OCI-LY7 (cell line): Measurements from ENCODE around the gene LSM4. TPM values are rescaled to one million over a fixed set of nuclear protein-coding genes. Genes with fewer than 3 reads are reported as not detected.

Experiments used
- BruUV-seq: library from RNA; stranded (reverse); fragments of 400-500 nt; replicated peaks from 2 replicates; lab custom pipeline; 2021; lab: Mats Ljungman, UMichigan
- CTCF ChIA-PET: fragments of 300-600 bp; sonication (Branson Sonifier 250); formaldehyde crosslinking; loops from one replicate; lab custom pipeline; 2022; ENCODE audit warnings: antibody characterized with exemption; ENCODE audit not compliant: unreplicated experiment; lab: Charles Lee
- POLR2A ChIA-PET: fragments of 300-600 bp; sonication (Branson Sonifier 250); formaldehyde crosslinking; loops from one replicate; lab custom pipeline; 2022; ENCODE audit warnings: antibody characterized with exemption; lab: Charles Lee
- DNase-seq: peaks from one replicate; pipeline ENCODE4 v3.0.0-alpha.2; 2015; ENCODE audit warnings: low spot score
- H2AFZ ChIP-seq: fragments of 200-600 bp; sonication (generic), shearing (Covaris generic); 2 replicates; pipeline ENCODE4 v1.6.1; 2014; ENCODE audit warnings: mild to moderate bottlenecking, antibody characterized with exemption, low read length, moderate library complexity
- H3K27ac ChIP-seq: fragments of 200-600 bp; sonication (generic); 2 replicates; pipeline ENCODE4 v1.5.1; 2014; ENCODE audit warnings: mixed run types, low read depth, mild to moderate bottlenecking, moderate library complexity, low read length, inconsistent platforms; ENCODE audit not compliant: poor library complexity, severe bottlenecking
- H3K36me3 ChIP-seq: fragments of 200-600 bp; sonication (generic); 2 replicates; pipeline ENCODE4 v1.6.1; 2014; ENCODE audit warnings: mild to moderate bottlenecking, antibody characterized with exemption, low read length, moderate library complexity, mixed read lengths; ENCODE audit not compliant: insufficient read depth
- H3K4me1 ChIP-seq: fragments of 200-600 bp; sonication (generic); 2 replicates; pipeline ENCODE4 v1.5.1; 2014; ENCODE audit warnings: mild to moderate bottlenecking, low read length; ENCODE audit not compliant: insufficient read depth, poor library complexity, severe bottlenecking
- H3K4me2 ChIP-seq: fragments of 200-600 bp; sonication (generic); 2 replicates; pipeline ENCODE4 v1.6.1; 2014; ENCODE audit warnings: mild to moderate bottlenecking, low read length
- H3K4me3 ChIP-seq: fragments of 200-600 bp; sonication (generic); 2 replicates; pipeline ENCODE4 v1.5.1; 2014; ENCODE audit warnings: mild to moderate bottlenecking, low read depth, low read length; ENCODE audit not compliant: poor library complexity, severe bottlenecking
- H3K79me2 ChIP-seq: fragments of 200-600 bp; sonication (generic); 2 replicates; pipeline ENCODE4 v1.6.1; 2016; ENCODE audit warnings: low read depth, mild to moderate bottlenecking, low read length, moderate library complexity, mixed read lengths; ENCODE audit not compliant: insufficient read depth
- H3K9me2 ChIP-seq: fragments of 200-600 bp; sonication (generic); 2 replicates; pipeline ENCODE4 v1.6.1; 2016; ENCODE audit warnings: mild to moderate bottlenecking, low read length, mixed read lengths; ENCODE audit not compliant: insufficient read depth
- H3K9me3 ChIP-seq: fragments of 200-600 bp; sonication (generic); 2 replicates; pipeline ENCODE4 v1.6.1; 2014; ENCODE audit warnings: mild to moderate bottlenecking, mixed run types, low read length, mixed read lengths
- H4K20me1 ChIP-seq: fragments of 200-600 bp; sonication (generic); 2 replicates; pipeline ENCODE4 v1.6.1; 2014; ENCODE audit warnings: mild to moderate bottlenecking, antibody characterized with exemption, low read length, moderate library complexity, mixed read lengths; ENCODE audit not compliant: insufficient read depth
- EZH2phosphoT487 ChIP-seq: fragments of 200-600 bp; sonication (generic); IDR thresholded peaks from 2 replicates; pipeline ENCODE4 v1.6.1; 2018; ENCODE audit warnings: low read depth, borderline replicate concordance, mild to moderate bottlenecking, mixed run types, antibody characterized with exemption, low read length, moderate library complexity, mixed read lengths
- intact Hi-C: fragments of 100-400 bp; cut with micrococcal nuclease; formaldehyde crosslinking; loops from one replicate; pipeline ENCODE4 v1.10.0; 2022; ENCODE audit not compliant: unreplicated experiment
- total RNA-seq, 2 experiments: library from RNA; depleted of rRNA in 1 of 2; stranded (reverse); fragments of >200 nt in 1 of 2; shearing (Covaris generic) in 1 of 2; gene quantifications; 2 replicates each; pipeline ENCODE4 v1.2.3, GENCODE V29; 2014 to 2022
- TF ChIP-seq, protein P1 (sequence below): fragments of 200-600 bp; sonication (generic); conservative IDR thresholded peaks from 2 replicates; pipeline ENCODE4 v1.5.1; 2014; ENCODE audit warnings: mild to moderate bottlenecking, antibody characterized with exemption, low read length, moderate library complexity, mixed read lengths

LSM4 gene
- total RNA-seq, 2 experiments from 2014 or later = 232 to 451 TPM

- POLR2A ChIA-PET = interaction anchor here (1.0 to 1.4 kb wide), 2 partner anchors 11 to 12 kb away, joined by 4 to 6 read pairs; no protein-coding TSS in a partner anchor
- no peaks in the 10 kb centered on the region for H3K79me2 ChIP-seq
- H2AFZ ChIP-seq = peak overlapping the region; percentile 72; the same call in 1 of the 2 replicates
- BruUV-seq = no TSS peak
- peak overlapping the region; percentile 56 for H3K27ac ChIP-seq
- peak overlapping the region; percentile 98 for H3K4me2 ChIP-seq
- peak overlapping the region; percentile 88 for H3K4me3 ChIP-seq
- intact Hi-C loops = no loop called here
- H3K9me2 ChIP-seq = no peaks in the 10 kb centered on the region
- no peaks in the 10 kb centered on the region for H3K36me3 ChIP-seq
- DNase-seq = peak; percentile 79
- TF ChIP-seq, protein P1, sequence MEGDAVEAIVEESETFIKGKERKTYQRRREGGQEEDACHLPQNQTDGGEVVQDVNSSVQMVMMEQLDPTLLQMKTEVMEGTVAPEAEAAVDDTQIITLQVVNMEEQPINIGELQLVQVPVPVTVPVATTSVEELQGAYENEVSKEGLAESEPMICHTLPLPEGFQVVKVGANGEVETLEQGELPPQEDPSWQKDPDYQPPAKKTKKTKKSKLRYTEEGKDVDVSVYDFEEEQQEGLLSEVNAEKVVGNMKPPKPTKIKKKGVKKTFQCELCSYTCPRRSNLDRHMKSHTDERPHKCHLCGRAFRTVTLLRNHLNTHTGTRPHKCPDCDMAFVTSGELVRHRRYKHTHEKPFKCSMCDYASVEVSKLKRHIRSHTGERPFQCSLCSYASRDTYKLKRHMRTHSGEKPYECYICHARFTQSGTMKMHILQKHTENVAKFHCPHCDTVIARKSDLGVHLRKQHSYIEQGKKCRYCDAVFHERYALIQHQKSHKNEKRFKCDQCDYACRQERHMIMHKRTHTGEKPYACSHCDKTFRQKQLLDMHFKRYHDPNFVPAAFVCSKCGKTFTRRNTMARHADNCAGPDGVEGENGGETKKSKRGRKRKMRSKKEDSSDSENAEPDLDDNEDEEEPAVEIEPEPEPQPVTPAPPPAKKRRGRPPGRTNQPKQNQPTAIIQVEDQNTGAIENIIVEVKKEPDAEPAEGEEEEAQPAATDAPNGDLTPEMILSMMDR = peak; percentile 32; the same call in 1 of the 2 replicates
- no peak for TF ChIP-seq EZH2phosphoT487
- CTCF ChIA-PET = no interaction called here
- no peaks in the 10 kb centered on the region for H3K9me3 ChIP-seq
- H4K20me1 ChIP-seq = no peaks in the 10 kb centered on the region
- H3K4me1 ChIP-seq = peaks cover 25% of the 10 kb centered on the region
Observed at GRCh38 chr19:18340990-18341868, 18.4 kb upstream of the LSM4 start.

DNA sequence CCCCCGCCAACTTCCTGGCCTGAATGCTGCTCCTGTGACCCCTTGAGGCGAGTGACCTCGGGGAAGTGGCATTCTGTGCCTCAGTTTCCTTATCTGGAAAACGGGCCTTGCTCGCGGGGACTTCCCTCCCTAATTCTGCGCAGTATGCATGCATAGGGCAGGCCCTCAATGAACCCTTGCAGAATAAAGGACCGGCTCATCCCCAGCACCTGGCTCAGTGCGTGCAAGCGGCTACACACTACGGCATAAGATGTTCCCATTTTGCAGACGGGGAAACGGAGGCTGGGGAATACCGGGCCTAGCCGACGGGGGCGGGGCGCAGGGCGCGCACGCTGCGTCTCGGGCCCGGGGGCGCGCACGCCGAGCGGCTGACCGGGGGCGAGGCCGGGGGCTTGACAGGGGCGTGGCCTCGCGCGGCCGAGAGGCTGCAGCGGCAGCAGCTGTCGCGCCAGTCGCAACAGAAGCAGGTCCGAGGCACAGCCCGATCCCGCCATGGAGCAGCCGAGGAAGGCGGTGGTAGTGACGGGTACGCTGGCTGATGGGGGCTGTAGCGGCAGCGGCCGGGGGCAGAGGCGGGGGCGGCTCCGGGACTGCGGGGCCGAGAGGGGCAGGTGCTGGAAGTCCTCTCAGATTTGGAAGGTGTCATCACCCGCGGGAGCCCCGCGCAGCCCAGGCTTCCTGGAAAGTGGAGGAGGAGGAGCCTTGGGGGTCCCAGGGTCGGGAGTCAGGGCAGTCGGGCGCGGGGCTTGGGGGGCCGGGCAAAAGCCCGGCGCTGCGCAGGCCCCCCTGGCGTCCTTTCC lies 17.5 kb upstream of the LSM4 start, which contains the start of gene PGPEP1:
TSS of gene PGPEP1 (plus strand) at position 409 of the 800 bp plus-strand sequence. CDS start at position 493, 84 bp downstream.
- no peak for TF ChIP-seq EZH2phosphoT487
- TF ChIP-seq, protein P1 = no peak
- no peaks in the 10 kb centered on the region for H3K79me2 ChIP-seq
- H3K27ac ChIP-seq = peak within 1 kb of the TSS; percentile 56
- peak within 1 kb of the TSS; percentile 88 for H3K4me3 ChIP-seq
- POLR2A ChIA-PET = interaction anchor here (2.4 kb wide), 2 partner anchors 11 to 59 kb away, joined by 13 to 19 read pairs; partner anchors contain the start of gene JUND
- no peaks in the 10 kb centered on the region for H4K20me1 ChIP-seq
- no peaks in the 10 kb centered on the region for H3K36me3 ChIP-seq
- H2AFZ ChIP-seq = peak within 1 kb of the TSS; percentile 72
- intact Hi-C loops = no loop called here
- H3K9me2 ChIP-seq = no peaks in the 10 kb centered on the region
- H3K4me1 ChIP-seq = peaks cover 25% of the 10 kb centered on the region
- H3K9me3 ChIP-seq = no peaks in the 10 kb centered on the region
- H3K4me2 ChIP-seq = peak within 1 kb of the TSS; percentile 98
- CTCF ChIA-PET = interaction anchor here (1.1 to 1.6 kb wide), 3 partner anchors 12 to 61 kb away, joined by 5 to 10 read pairs (median 5); no protein-coding TSS in a partner anchor
- BruUV-seq = no TSS peak
- peak; percentile 81 for DNase-seq
